Measurements from ENCODE around the gene RABIF. TPM values are rescaled to one million over a fixed set of nuclear protein-coding genes. Genes with fewer than 3 reads are reported as not detected.
"Not testable (repeated sequence)": the region's sequence is repeated elsewhere in the genome, so short reads cannot be mapped to it uniquely, and the experiment has no call there.

Gene RABIF
- total RNA-seq: 13.5 and 14.1 TPM in 2 replicates
- long read RNA-seq, transcript RABIF-201 (2 exons, 2,430 nt): major isoform, 36 of 40 reads
- long read RNA-seq, partial matches to known transcripts: 0 of 40 reads
- long read RNA-seq, other reads (novel, unspliced or antisense): 4 of 40 reads

GRCh38 chr1:202888531-202889360 is at the start of gene RABIF:
Gene RABIF (minus strand): TSS chr1:202889149. CDS start chr1:202889098, 51 bp downstream.
- Mint-ChIP-seq H3K9me3 (no peaks in the 10 kb centered on the region), H3K36me3 (ENCODE audit: low read depth) (peaks cover 5% of the 10 kb centered on the region), H3K4me1 (peaks cover 21% of the 10 kb centered on the region), H3K4me3 (peak within 1 kb of the TSS; percentile 95), H3K27me3 (ENCODE audit: low read depth) (no peaks in the 10 kb centered on the region), H3K27ac (ENCODE audit: unreplicated experiment) (peak within 1 kb of the TSS; percentile 96)
- TF ChIP-seq CTCF (conservative IDR thresholded peaks at IDR 0.05): no peak
- peak; percentile 89 for DNase-seq (ENCODE audit: low read depth, low spot score)

GRCh38 chr1:202938287-202938925 is 49.5 kb upstream of the RABIF start:
- Mint-ChIP-seq H3K27me3 (ENCODE audit: low read depth) (peaks cover 17% of the 10 kb centered on the region), H3K4me3 (no peak overlapping the region), H3K4me1 (no peaks in the 10 kb centered on the region), H3K36me3 (ENCODE audit: low read depth) (no peaks in the 10 kb centered on the region), H3K27ac (ENCODE audit: unreplicated experiment) (no peak overlapping the region), H3K9me3 (no peaks in the 10 kb centered on the region)
- no peak for TF ChIP-seq CTCF (conservative IDR thresholded peaks at IDR 0.05)
- no peak for DNase-seq (ENCODE audit: low read depth, low spot score)

GRCh38 chr1:202936409-202936808 is 47.5 kb upstream of the RABIF start:
- not testable (repeated sequence) for H3K4me1 Mint-ChIP-seq; H3K27ac Mint-ChIP-seq (ENCODE audit: unreplicated experiment); DNase-seq (ENCODE audit: low read depth, low spot score); H3K9me3 Mint-ChIP-seq; H3K36me3 Mint-ChIP-seq (ENCODE audit: low read depth); H3K4me3 Mint-ChIP-seq
- peaks cover 23% of the 10 kb centered on the region for H3K27me3 Mint-ChIP-seq (ENCODE audit: low read depth)

GRCh38 chr1:202935844-202936243 is 46.9 kb upstream of the RABIF start:
- no peak for TF ChIP-seq CTCF (conservative IDR thresholded peaks at IDR 0.05)
- no peak overlapping the region for H3K27ac Mint-ChIP-seq (ENCODE audit: unreplicated experiment)
- H3K4me3 Mint-ChIP-seq: no peak overlapping the region
- peaks cover 3% of the 10 kb centered on the region for H3K9me3 Mint-ChIP-seq
- no peak for DNase-seq (ENCODE audit: low read depth, low spot score)
- no peaks in the 10 kb centered on the region for H3K36me3 Mint-ChIP-seq (ENCODE audit: low read depth)
- peaks cover 23% of the 10 kb centered on the region for H3K27me3 Mint-ChIP-seq (ENCODE audit: low read depth)
- H3K4me1 Mint-ChIP-seq: no peaks in the 10 kb centered on the region

GRCh38 chr1:202934755-202935154 is 45.8 kb upstream of the RABIF start:
- no peak for TF ChIP-seq CTCF (conservative IDR thresholded peaks at IDR 0.05)
- Mint-ChIP-seq H3K9me3 (peaks cover 3% of the 10 kb centered on the region), H3K36me3 (ENCODE audit: low read depth) (no peaks in the 10 kb centered on the region), H3K4me3 (no peak overlapping the region), H3K27ac (ENCODE audit: unreplicated experiment) (no peak overlapping the region), H3K4me1 (no peaks in the 10 kb centered on the region), H3K27me3 (ENCODE audit: low read depth) (peaks cover 23% of the 10 kb centered on the region)
- DNase-seq (ENCODE audit: low read depth, low spot score): no peak

- no peaks in the 10 kb centered on the region for H3K36me3 Mint-ChIP-seq (ENCODE audit: low read depth)
- TF ChIP-seq CTCF (conservative IDR thresholded peaks at IDR 0.05): no peak
- DNase-seq (ENCODE audit: low read depth, low spot score): no peak
- H3K27ac Mint-ChIP-seq (ENCODE audit: unreplicated experiment): no peak overlapping the region
- no peak overlapping the region for H3K4me3 Mint-ChIP-seq
- H3K27me3 Mint-ChIP-seq (ENCODE audit: low read depth): peaks cover 27% of the 10 kb centered on the region
- H3K9me3 Mint-ChIP-seq: peaks cover 3% of the 10 kb centered on the region
- H3K4me1 Mint-ChIP-seq: peaks cover 3% of the 10 kb centered on the region
Observed at GRCh38 chr1:202932476-202932875, 43.5 kb upstream of the RABIF start.

Measured in neural crest cell (in vitro differentiated cells).